Ishikawa (cell line): ENCODE results near the gene CYP17A1.

Experiments used
- CEBPB ChIP-seq: IDR thresholded peaks from 2 replicates; pipeline ENCODE4 v1.6.1; 2012
- CREB1 ChIP-seq: IDR thresholded peaks from 2 replicates; pipeline ENCODE4 v1.6.1; 2012; ENCODE audit warnings: low read depth
- EGR1 ChIP-seq: IDR thresholded peaks from 2 replicates; pipeline ENCODE4 v1.6.1; 2012
- EP300 ChIP-seq: IDR thresholded peaks from 2 replicates; pipeline ENCODE4 v1.6.1; 2012; ENCODE audit warnings: borderline replicate concordance
- FOXM1 ChIP-seq: IDR thresholded peaks from 2 replicates; pipeline ENCODE4 v1.6.1; 2012; ENCODE audit warnings: low read depth, borderline replicate concordance
- NFIC ChIP-seq: IDR thresholded peaks from 2 replicates; pipeline ENCODE4 v1.6.1; 2012
- RAD21 ChIP-seq: IDR thresholded peaks from 2 replicates; pipeline ENCODE4 v1.6.1; 2012; ENCODE audit warnings: low read depth
- TAF1 ChIP-seq: IDR thresholded peaks from 2 replicates; pipeline ENCODE4 v1.6.1; 2012; ENCODE audit warnings: low read depth, mild to moderate bottlenecking
- TCF12 ChIP-seq: IDR thresholded peaks from 2 replicates; pipeline ENCODE4 v1.6.1; 2012; ENCODE audit warnings: low read depth
- TEAD4 ChIP-seq: IDR thresholded peaks from 2 replicates; pipeline ENCODE4 v1.6.1; 2012
- YY1 ChIP-seq: IDR thresholded peaks from 2 replicates; pipeline ENCODE4 v1.6.1; 2012; ENCODE audit warnings: low read depth
- TF ChIP-seq, protein P1 (sequence below): IDR thresholded peaks from 2 replicates; pipeline ENCODE4 v1.6.1; 2012; ENCODE audit warnings: low read depth, mild to moderate bottlenecking
- TF ChIP-seq, protein P2 (sequence below): IDR thresholded peaks from 2 replicates; pipeline ENCODE4 v1.6.1; 2012
- TF ChIP-seq, protein P3 (sequence below): IDR thresholded peaks from 2 replicates; pipeline ENCODE4 v1.6.1; 2012

DNA sequence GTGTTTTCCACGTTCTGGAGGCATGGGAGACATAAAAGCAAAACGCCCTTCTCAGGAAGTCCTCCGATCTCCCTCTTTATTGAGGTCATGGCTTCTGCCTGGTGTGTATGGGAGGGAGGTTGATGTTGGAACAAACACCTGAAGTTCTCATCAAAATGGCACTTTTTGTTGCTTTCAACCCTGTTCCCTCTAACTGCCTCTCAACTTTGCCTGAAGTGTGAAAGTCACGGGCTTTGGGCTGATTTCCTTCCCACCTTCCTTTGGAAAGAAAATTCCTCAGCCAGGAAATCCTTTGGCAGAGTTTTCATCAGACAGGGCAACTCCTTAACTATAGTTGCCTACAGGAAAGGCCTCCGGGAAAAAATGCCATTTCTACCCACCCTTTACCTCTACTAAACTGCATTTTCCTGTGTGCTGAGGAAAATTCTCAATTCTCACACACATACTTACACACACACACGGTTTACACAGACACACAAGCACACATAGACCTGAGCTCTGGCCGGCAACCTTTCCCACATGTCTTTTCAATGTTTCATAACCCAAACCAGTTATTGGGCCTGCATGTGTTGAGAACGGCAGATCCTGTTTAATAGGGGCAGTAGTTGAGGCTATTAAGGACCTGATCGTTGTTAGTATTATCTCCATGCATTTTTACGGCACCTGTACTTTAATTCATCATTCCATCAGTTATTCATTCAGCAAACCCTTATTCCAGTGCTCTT is 36.4 kb downstream of the CYP17A1 start:
- TF ChIP-seq, protein P1, sequence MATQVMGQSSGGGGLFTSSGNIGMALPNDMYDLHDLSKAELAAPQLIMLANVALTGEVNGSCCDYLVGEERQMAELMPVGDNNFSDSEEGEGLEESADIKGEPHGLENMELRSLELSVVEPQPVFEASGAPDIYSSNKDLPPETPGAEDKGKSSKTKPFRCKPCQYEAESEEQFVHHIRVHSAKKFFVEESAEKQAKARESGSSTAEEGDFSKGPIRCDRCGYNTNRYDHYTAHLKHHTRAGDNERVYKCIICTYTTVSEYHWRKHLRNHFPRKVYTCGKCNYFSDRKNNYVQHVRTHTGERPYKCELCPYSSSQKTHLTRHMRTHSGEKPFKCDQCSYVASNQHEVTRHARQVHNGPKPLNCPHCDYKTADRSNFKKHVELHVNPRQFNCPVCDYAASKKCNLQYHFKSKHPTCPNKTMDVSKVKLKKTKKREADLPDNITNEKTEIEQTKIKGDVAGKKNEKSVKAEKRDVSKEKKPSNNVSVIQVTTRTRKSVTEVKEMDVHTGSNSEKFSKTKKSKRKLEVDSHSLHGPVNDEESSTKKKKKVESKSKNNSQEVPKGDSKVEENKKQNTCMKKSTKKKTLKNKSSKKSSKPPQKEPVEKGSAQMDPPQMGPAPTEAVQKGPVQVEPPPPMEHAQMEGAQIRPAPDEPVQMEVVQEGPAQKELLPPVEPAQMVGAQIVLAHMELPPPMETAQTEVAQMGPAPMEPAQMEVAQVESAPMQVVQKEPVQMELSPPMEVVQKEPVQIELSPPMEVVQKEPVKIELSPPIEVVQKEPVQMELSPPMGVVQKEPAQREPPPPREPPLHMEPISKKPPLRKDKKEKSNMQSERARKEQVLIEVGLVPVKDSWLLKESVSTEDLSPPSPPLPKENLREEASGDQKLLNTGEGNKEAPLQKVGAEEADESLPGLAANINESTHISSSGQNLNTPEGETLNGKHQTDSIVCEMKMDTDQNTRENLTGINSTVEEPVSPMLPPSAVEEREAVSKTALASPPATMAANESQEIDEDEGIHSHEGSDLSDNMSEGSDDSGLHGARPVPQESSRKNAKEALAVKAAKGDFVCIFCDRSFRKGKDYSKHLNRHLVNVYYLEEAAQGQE: no peak
- TF ChIP-seq CEBPB (no peak), TCF12 (no peak), TAF1 (no peak), RAD21 (no peak), EGR1 (no peak), EP300 (no peak), CREB1 (no peak), FOXM1 (no peak), NFIC (no peak), YY1 (no peak), TEAD4 (no peak)
- TF ChIP-seq, protein P2, sequence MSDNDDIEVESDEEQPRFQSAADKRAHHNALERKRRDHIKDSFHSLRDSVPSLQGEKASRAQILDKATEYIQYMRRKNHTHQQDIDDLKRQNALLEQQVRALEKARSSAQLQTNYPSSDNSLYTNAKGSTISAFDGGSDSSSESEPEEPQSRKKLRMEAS: no peak
- TF ChIP-seq, protein P3, sequence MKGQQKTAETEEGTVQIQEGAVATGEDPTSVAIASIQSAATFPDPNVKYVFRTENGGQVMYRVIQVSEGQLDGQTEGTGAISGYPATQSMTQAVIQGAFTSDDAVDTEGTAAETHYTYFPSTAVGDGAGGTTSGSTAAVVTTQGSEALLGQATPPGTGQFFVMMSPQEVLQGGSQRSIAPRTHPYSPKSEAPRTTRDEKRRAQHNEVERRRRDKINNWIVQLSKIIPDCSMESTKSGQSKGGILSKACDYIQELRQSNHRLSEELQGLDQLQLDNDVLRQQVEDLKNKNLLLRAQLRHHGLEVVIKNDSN: no peak
